Smooth muscle cell (in vitro differentiated cells): ENCODE measurements around the gene HSP90AB1. TPM values are rescaled to one million over a fixed set of nuclear protein-coding genes. Genes with fewer than 3 reads are reported as not detected.

ENCODE experiments used
- DNase-seq: peaks from one replicate; lab custom pipeline; 2025; ENCODE audit not compliant: unreplicated experiment; lab: John Stamatoyannopoulos, UW
- H2AFZ ChIP-seq: fragments of 200-600 bp; sonication (generic); 2 replicates; pipeline ENCODE4 v1.6.0; 2016; ENCODE audit warnings: antibody characterized with exemption, low read depth, mild to moderate bottlenecking
- H3F3A ChIP-seq: fragments of 200-600 bp; sonication (generic); 2 replicates; pipeline ENCODE4 v1.6.0; 2017; ENCODE audit warnings: antibody characterized with exemption, low read depth
- H3K27ac ChIP-seq: fragments of 200-600 bp; sonication (generic); 2 replicates; pipeline ENCODE4 v1.5.1; 2016; ENCODE audit warnings: low read depth, mild to moderate bottlenecking
- H3K27me3 ChIP-seq: fragments of 200-600 bp; sonication (generic); 2 replicates; pipeline ENCODE4 v1.6.1; 2016; ENCODE audit warnings: low read depth, mild to moderate bottlenecking
- H3K36me3 ChIP-seq: fragments of 200-600 bp; sonication (generic); 2 replicates; pipeline ENCODE4 v1.5.1; 2016; ENCODE audit warnings: low read depth
- H3K4me1 ChIP-seq: fragments of 200-600 bp; sonication (generic); 2 replicates; pipeline ENCODE4 v1.5.1; 2016; ENCODE audit warnings: low read depth
- H3K4me2 ChIP-seq: fragments of 200-600 bp; sonication (generic); 2 replicates; pipeline ENCODE4 v1.6.0; 2016; ENCODE audit warnings: mild to moderate bottlenecking
- H3K4me3 ChIP-seq: fragments of 200-600 bp; sonication (generic); 2 replicates; pipeline ENCODE4 v1.5.1; 2016; ENCODE audit warnings: mild to moderate bottlenecking
- H3K79me2 ChIP-seq: fragments of 200-600 bp; sonication (generic); 2 replicates; pipeline ENCODE4 v1.6.0; 2016; ENCODE audit warnings: low read depth, mild to moderate bottlenecking
- H3K9ac ChIP-seq: fragments of 200-600 bp; sonication (generic); 2 replicates; pipeline ENCODE4 v1.6.0; 2016; ENCODE audit warnings: low read depth
- H3K9me3 ChIP-seq: fragments of 200-600 bp; sonication (generic); replicated peaks from 2 replicates; pipeline ENCODE4 v1.5.1; 2016; ENCODE audit warnings: low read depth
- H4K20me1 ChIP-seq: fragments of 200-600 bp; sonication (generic); 2 replicates; pipeline ENCODE4 v1.6.0; 2016; ENCODE audit warnings: low read depth
- WGBS: methylation state at CpG from one replicate; pipeline ENCODE4 v1.1.7; 2016; ENCODE audit warnings: low lambda C conversion rate; 5-methylcytosine and 5-hydroxymethylcytosine counted together
- polyA plus RNA-seq: library from polyadenylated mRNA; unstranded; fragments of >200 nt; fragmentation: Nextera tagmentation; extraction: Ambion mirVana; gene quantifications from 2 replicates; pipeline ENCODE4 v1.2.1, GENCODE V29; 2016
- total RNA-seq: library from RNA; depleted of rRNA; stranded (reverse); fragments of >200 nt; gene quantifications from 2 replicates; pipeline ENCODE4 v1.2.3, GENCODE V29; 2014
- TF ChIP-seq, protein P1 (sequence below): fragments of 200-600 bp; sonication (generic); IDR thresholded peaks from 2 replicates; pipeline ENCODE4 v1.5.1; 2017; ENCODE audit warnings: borderline replicate concordance, mild to moderate bottlenecking, antibody characterized with exemption; ENCODE audit not compliant: insufficient read depth, poor library complexity, severe bottlenecking

HSP90AB1 gene
- total and polyA plus RNA-seq, 2 experiments from 2014 or later: 408 to 736 TPM

DNA sequence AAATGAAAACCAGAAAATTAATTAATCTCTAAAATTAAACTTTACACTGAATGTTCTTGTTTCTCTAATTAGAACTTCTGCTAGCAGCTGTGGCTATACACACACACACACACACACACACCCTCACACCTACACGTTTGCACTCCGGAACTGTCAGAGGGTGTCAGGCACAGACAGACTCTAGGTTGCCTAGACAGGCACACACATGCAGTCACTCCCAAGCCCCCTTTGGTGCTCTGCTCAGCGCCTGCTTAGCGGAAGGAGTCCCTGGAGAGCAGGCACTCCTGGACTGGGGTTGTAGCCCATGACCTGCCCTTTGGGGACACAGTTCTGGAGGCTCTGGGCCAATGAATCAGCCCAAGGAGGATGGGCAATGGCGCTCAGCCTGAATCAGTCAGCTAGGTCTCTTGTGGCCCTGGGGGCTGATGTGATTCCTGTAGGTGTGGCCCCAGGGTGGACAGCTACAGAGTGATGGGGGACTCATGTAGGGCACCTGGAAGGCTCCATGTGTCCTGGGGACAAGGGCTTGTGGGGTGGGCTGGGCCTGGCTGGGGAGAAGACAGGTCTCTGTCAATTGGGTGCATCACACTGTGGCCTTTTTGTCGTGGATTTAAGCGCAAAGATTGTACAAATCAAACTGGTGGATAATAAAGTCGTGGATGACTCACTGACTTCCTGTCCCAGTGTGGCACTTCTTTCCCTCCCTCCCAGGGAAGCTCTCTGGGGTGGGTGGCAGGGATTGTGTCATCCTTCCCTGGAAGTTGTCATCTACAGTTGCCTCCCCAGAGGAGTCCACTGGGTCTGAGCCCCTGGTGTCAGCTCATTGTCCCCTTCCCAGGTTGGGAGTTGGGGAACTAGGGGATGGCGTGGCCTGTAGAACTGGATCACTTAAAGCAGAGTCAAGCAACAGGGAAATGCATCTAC, 32.1 kb downstream of the HSP90AB1 start:
- 68% methylated on average over 9 of the region's 9 CpGs for WGBS
- no peaks in the 10 kb centered on the region for H3K79me2 ChIP-seq
- TF ChIP-seq, protein P1, sequence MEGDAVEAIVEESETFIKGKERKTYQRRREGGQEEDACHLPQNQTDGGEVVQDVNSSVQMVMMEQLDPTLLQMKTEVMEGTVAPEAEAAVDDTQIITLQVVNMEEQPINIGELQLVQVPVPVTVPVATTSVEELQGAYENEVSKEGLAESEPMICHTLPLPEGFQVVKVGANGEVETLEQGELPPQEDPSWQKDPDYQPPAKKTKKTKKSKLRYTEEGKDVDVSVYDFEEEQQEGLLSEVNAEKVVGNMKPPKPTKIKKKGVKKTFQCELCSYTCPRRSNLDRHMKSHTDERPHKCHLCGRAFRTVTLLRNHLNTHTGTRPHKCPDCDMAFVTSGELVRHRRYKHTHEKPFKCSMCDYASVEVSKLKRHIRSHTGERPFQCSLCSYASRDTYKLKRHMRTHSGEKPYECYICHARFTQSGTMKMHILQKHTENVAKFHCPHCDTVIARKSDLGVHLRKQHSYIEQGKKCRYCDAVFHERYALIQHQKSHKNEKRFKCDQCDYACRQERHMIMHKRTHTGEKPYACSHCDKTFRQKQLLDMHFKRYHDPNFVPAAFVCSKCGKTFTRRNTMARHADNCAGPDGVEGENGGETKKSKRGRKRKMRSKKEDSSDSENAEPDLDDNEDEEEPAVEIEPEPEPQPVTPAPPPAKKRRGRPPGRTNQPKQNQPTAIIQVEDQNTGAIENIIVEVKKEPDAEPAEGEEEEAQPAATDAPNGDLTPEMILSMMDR: no peak
- H3K9ac ChIP-seq: no peak overlapping the region
- H3K9me3 ChIP-seq: no peaks in the 10 kb centered on the region
- no peak overlapping the region for H3K4me3 ChIP-seq
- H2AFZ ChIP-seq: no peak overlapping the region
- H3K27me3 ChIP-seq: peaks cover 66% of the 10 kb centered on the region
- H3K4me2 ChIP-seq: no peak overlapping the region
- no peaks in the 10 kb centered on the region for H4K20me1 ChIP-seq
- H3K27ac ChIP-seq: no peak overlapping the region
- no peaks in the 10 kb centered on the region for H3K4me1 ChIP-seq
- H3K36me3 ChIP-seq: no peaks in the 10 kb centered on the region
- DNase-seq: no peak
- no peaks in the 10 kb centered on the region for H3F3A ChIP-seq

DNA sequence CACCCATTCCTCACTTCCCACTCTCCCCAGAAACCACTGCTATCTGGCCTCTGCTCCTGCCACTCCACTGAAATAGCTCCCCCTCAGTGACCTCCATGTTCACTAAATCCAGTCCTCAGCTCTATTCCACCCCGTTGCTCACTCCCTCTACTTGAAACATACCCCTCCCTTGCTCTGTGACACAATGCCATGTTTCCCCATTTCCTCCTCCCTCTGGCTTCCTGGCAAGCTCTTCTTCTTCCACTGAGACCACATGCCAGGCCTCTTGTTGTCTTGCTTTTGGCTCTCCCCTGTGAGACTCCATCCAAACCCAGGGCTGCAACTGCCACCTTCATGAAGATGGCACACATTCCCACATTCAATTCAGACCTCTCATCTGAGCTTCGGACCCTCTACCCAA, 37.2 kb downstream of the HSP90AB1 start:
- no peaks in the 10 kb centered on the region for H3K9me3 ChIP-seq
- no peak overlapping the region for H3K4me2 ChIP-seq
- no peaks in the 10 kb centered on the region for H3K79me2 ChIP-seq
- 50% methylated on average over 2 of the region's 2 CpGs for WGBS
- no peaks in the 10 kb centered on the region for H3K36me3 ChIP-seq
- TF ChIP-seq, protein P1: no peak
- H3F3A ChIP-seq: no peaks in the 10 kb centered on the region
- H3K4me3 ChIP-seq: no peak overlapping the region
- H3K9ac ChIP-seq: no peak overlapping the region
- H3K27me3 ChIP-seq: peaks cover 64% of the 10 kb centered on the region
- H3K4me1 ChIP-seq: no peaks in the 10 kb centered on the region
- DNase-seq: no peak
- H4K20me1 ChIP-seq: no peaks in the 10 kb centered on the region
- H2AFZ ChIP-seq: no peak overlapping the region
- H3K27ac ChIP-seq: no peak overlapping the region

DNA sequence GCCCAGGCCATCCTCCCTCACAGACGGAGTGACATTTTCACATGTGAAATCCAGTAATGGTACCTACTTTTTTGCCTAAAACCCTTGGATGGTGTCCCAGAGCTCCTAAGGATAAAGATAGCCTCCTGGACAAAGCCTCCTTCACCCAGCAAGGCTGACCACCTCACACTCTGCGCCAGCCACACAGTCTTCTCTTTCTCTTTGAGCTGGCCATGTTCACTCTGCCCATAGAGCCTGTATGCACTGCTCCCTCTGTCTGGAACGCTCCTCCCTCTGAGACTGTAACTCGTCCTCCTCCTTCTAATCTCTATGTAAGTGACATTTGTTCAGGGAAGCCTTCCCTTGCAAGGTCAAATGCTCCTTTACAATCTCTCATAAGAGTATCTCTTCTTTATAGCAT, 38.0 kb downstream of the HSP90AB1 start:
- H3K4me1 ChIP-seq: no peaks in the 10 kb centered on the region
- no peaks in the 10 kb centered on the region for H3K9me3 ChIP-seq
- H4K20me1 ChIP-seq: no peaks in the 10 kb centered on the region
- H3K27me3 ChIP-seq: peaks cover 70% of the 10 kb centered on the region
- no peak for DNase-seq
- H3K4me3 ChIP-seq: no peak overlapping the region
- H3K79me2 ChIP-seq: no peaks in the 10 kb centered on the region
- H3F3A ChIP-seq: no peaks in the 10 kb centered on the region
- WGBS: 62% methylated on average over 4 of the region's 4 CpGs
- no peak overlapping the region for H3K4me2 ChIP-seq
- TF ChIP-seq, protein P1: no peak
- no peak overlapping the region for H3K27ac ChIP-seq
- H2AFZ ChIP-seq: no peak overlapping the region
- H3K36me3 ChIP-seq: no peaks in the 10 kb centered on the region
- no peak overlapping the region for H3K9ac ChIP-seq
